Liver (tissue), 2 donors: ENCODE data around the gene SGPL1.

Source experiments
- YY1 ChIP-seq: IDR thresholded peaks from 2 replicates; pipeline ENCODE4 v1.6.1; 2016; ENCODE audit warnings: antibody characterized with exemption, mild to moderate bottlenecking
- TF ChIP-seq, protein P1 (sequence below): fragments of 150-350 bp; IDR thresholded peaks from 2 replicates; pipeline ENCODE4 v1.5.1; 2017; ENCODE audit warnings: improper control_type of control experiment, low read depth, low read length; ENCODE audit not compliant: missing input control
- TF ChIP-seq, protein P2 (sequence below): IDR thresholded peaks from 2 replicates; pipeline ENCODE4 v1.6.1; 2016; ENCODE audit warnings: antibody characterized with exemption, mild to moderate bottlenecking
- donor health status: healthy.

DNA sequence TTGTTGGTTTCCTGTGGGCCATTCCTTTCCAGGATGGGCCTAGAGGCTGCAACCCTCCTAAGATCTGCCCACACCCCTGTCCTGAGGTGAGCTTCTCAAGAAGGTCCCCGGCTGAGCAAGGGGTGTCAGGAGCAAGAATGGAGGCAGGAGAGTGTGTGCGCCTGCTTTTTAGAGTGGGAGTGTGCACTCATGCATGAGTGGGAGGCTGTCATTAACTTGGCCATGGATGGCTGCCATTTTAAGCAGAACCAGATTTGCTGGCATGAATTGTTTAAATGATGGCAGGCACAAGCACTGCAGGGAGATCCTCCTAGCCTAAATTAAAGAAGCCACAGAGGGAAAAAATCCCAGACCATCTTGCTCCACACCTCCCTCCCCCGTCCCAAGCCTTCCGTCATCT, 2.9 kb upstream of the SGPL1 start:
- TF ChIP-seq YY1 = no peak
- TF ChIP-seq, protein P1, sequence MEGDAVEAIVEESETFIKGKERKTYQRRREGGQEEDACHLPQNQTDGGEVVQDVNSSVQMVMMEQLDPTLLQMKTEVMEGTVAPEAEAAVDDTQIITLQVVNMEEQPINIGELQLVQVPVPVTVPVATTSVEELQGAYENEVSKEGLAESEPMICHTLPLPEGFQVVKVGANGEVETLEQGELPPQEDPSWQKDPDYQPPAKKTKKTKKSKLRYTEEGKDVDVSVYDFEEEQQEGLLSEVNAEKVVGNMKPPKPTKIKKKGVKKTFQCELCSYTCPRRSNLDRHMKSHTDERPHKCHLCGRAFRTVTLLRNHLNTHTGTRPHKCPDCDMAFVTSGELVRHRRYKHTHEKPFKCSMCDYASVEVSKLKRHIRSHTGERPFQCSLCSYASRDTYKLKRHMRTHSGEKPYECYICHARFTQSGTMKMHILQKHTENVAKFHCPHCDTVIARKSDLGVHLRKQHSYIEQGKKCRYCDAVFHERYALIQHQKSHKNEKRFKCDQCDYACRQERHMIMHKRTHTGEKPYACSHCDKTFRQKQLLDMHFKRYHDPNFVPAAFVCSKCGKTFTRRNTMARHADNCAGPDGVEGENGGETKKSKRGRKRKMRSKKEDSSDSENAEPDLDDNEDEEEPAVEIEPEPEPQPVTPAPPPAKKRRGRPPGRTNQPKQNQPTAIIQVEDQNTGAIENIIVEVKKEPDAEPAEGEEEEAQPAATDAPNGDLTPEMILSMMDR = no peak
- TF ChIP-seq, protein P2, sequence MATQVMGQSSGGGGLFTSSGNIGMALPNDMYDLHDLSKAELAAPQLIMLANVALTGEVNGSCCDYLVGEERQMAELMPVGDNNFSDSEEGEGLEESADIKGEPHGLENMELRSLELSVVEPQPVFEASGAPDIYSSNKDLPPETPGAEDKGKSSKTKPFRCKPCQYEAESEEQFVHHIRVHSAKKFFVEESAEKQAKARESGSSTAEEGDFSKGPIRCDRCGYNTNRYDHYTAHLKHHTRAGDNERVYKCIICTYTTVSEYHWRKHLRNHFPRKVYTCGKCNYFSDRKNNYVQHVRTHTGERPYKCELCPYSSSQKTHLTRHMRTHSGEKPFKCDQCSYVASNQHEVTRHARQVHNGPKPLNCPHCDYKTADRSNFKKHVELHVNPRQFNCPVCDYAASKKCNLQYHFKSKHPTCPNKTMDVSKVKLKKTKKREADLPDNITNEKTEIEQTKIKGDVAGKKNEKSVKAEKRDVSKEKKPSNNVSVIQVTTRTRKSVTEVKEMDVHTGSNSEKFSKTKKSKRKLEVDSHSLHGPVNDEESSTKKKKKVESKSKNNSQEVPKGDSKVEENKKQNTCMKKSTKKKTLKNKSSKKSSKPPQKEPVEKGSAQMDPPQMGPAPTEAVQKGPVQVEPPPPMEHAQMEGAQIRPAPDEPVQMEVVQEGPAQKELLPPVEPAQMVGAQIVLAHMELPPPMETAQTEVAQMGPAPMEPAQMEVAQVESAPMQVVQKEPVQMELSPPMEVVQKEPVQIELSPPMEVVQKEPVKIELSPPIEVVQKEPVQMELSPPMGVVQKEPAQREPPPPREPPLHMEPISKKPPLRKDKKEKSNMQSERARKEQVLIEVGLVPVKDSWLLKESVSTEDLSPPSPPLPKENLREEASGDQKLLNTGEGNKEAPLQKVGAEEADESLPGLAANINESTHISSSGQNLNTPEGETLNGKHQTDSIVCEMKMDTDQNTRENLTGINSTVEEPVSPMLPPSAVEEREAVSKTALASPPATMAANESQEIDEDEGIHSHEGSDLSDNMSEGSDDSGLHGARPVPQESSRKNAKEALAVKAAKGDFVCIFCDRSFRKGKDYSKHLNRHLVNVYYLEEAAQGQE = no peak
